Lung (tissue), 12 donors: ENCODE results near the gene CHRNA7. TPM values are rescaled to one million over a fixed set of nuclear protein-coding genes. Genes with fewer than 3 reads are reported as not detected.

Source experiments
- ATAC-seq: fragments of 200-7000 bp; cut with Tn5 transposase; one replicate; pipeline ENCODE4 v1.9.1; 2020; ENCODE audit warnings: moderate number of reproducible peaks; ENCODE audit not compliant: insufficient read depth, low FRiP score
- DNase-seq, 3 donors: peaks; one replicate each; pipeline ENCODE4 v3.0.0-alpha.2; 2013 to 2017
- H3K27ac ChIP-seq, 2 donors: one replicate each; pipeline ENCODE4 v1.5.1; 2013; ENCODE audit warnings: mild to moderate bottlenecking in 2 of 2, moderate library complexity in 2 of 2, control low read depth in 1 of 2, inconsistent platforms in 1 of 2, low read depth in 1 of 2, low read length in 1 of 2
- H3K27me3 ChIP-seq, 3 donors: one replicate each; pipeline ENCODE4 v1.5.1; 2013; ENCODE audit warnings: low read length in 2 of 3; ENCODE audit not compliant: control insufficient read depth in 3 of 3, insufficient read depth in 3 of 3
- H3K36me3 ChIP-seq, 4 donors: one replicate each; pipeline ENCODE4 v1.5.1; 2013; ENCODE audit warnings: low read length in 4 of 4, mild to moderate bottlenecking in 1 of 4, moderate library complexity in 1 of 4; ENCODE audit not compliant: control insufficient read depth in 4 of 4, insufficient read depth in 4 of 4
- H3K4me1 ChIP-seq, 5 donors: one replicate each; pipeline ENCODE4 v1.5.1; 2013; ENCODE audit warnings: low read length in 5 of 5, mild to moderate bottlenecking in 2 of 5, moderate library complexity in 1 of 5; ENCODE audit not compliant: control insufficient read depth in 5 of 5, insufficient read depth in 5 of 5
- H3K4me3 ChIP-seq: one replicate; pipeline ENCODE4 v1.5.1; 2013; ENCODE audit warnings: mild to moderate bottlenecking, control low read depth, moderate library complexity
- H3K9ac ChIP-seq, 2 donors: one replicate each; pipeline ENCODE4 v1.5.1; 2013; ENCODE audit warnings: low read length in 2 of 2, control low read depth in 1 of 2; ENCODE audit not compliant: insufficient read depth in 1 of 2
- H3K9me3 ChIP-seq, 4 donors: one replicate each; pipeline ENCODE4 v1.5.1; 2013; ENCODE audit warnings: low read length in 3 of 4, mild to moderate bottlenecking in 1 of 4, moderate library complexity in 1 of 4; ENCODE audit not compliant: control insufficient read depth in 4 of 4, insufficient read depth in 3 of 4
- CTCF ChIP-seq: IDR thresholded peaks from 2 replicates; pipeline ENCODE4 v1.5.1; 2012; ENCODE audit warnings: mild to moderate bottlenecking; ENCODE audit errors: control extremely low read depth, extremely low read depth
- WGBS, 2 donors: extraction: QIAGEN DNeasy Blood & Tissue Kit; methylation state at CpG; one replicate each; pipeline ENCODE4 v1.1.7; 2013; 5-methylcytosine and 5-hydroxymethylcytosine counted together
- polyA plus RNA-seq, 2 donors: library from polyadenylated mRNA; stranded (reverse); fragments of 200-250 nt; gene quantifications; one replicate each; pipeline ENCODE4 v1.2.1, GENCODE V29; 2013
- total RNA-seq, 2 donors: library from RNA; depleted of rRNA in 1 of 2; stranded (reverse); fragments of >200 nt in 1 of 2; gene quantifications; one replicate each; pipeline ENCODE4 v1.2.1, GENCODE V29; 2014 to 2021
- donor health status: control.
- donor health status: control.
- donor health status: Bipolar disorder and iron deficiency.
- donor health status: healthy.
- donor health status: DM: yes; HTN: yes; CAD: no.

CHRNA7 gene
- total and polyA plus RNA-seq, 4 donors, result 0.30 to 2.7 (median 1.4) TPM

DNA sequence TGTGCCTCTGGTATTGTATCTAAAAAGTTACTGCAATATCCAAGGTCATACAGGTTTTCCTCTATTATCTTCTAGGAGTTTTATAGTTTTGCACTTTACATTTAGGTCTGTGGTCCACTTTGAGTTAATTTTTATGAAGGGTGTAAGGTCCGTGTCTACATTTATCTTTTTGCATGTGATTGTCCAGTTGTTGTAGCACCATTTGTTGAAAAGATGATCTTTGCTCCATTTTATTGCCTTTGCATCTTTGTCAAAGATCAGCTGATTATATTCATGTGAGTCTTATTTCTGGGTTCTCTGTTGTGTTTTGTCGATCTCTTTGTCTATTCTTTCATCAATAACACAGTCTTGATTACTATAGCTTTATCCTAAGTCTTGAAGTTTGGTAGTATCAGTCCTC, 6.7 kb downstream of the CHRNA7 start:
- H3K4me1 ChIP-seq, result peaks cover 0 to 3% (median 0%) of the 10 kb centered on the region in 5 donors
- DNase-seq (no peak), ATAC-seq (no peak)
- H3K36me3 ChIP-seq, result no peaks in the 10 kb centered on the region
- TF ChIP-seq CTCF, result no peak
- 86 to 94% methylated on average over 2 of the region's 2 CpGs for WGBS, 2 donors
- peaks cover 0 to 2% (median 2%) of the 10 kb centered on the region in 3 donors for H3K27me3 ChIP-seq
- H3K27ac ChIP-seq, result no peak overlapping the region
- no peak overlapping the region for H3K9ac ChIP-seq
- H3K9me3 ChIP-seq, result no peaks in the 10 kb centered on the region
- H3K4me3 ChIP-seq, result no peak overlapping the region

- WGBS, 2 donors, result 88 to 95% methylated on average over 7 of the region's 7 CpGs
Measured at GRCh38 chr15:32041294-32041693, 11.0 kb downstream of the CHRNA7 start.

GRCh38 chr15:32042269-32042972, 12.1 kb downstream of the CHRNA7 start:
- peak in 2 of 3 donors; percentile 64 to 77 for DNase-seq
- H3K36me3 ChIP-seq, result no peaks in the 10 kb centered on the region
- H3K9ac ChIP-seq, result no peak overlapping the region
- no peak for ATAC-seq
- H3K4me3 ChIP-seq, result no peak overlapping the region
- no peaks in the 10 kb centered on the region for H3K9me3 ChIP-seq
- H3K4me1 ChIP-seq, result peaks cover 0 to 2% (median 0%) of the 10 kb centered on the region in 5 donors
- 0 to 3% methylated on average over 1 of the region's 1 CpG for WGBS, 2 donors
- no peak overlapping the region for H3K27ac ChIP-seq
- H3K27me3 ChIP-seq, result no peaks in the 10 kb centered on the region
- no peak for TF ChIP-seq CTCF

More at GRCh38 chr15:32041294-32041693, 11.0 kb downstream of the CHRNA7 start:
- H3K4me1 ChIP-seq, result peaks cover 0 to 2% (median 0%) of the 10 kb centered on the region in 5 donors
- no peaks in the 10 kb centered on the region for H3K27me3 ChIP-seq
- no peaks in the 10 kb centered on the region for H3K36me3 ChIP-seq
- DNase-seq (no peak), ATAC-seq (no peak)
- no peaks in the 10 kb centered on the region for H3K9me3 ChIP-seq
- H3K4me3 ChIP-seq, result no peak overlapping the region
- H3K27ac ChIP-seq, result no peak overlapping the region
- H3K9ac ChIP-seq, result no peak overlapping the region
- no peak for TF ChIP-seq CTCF
